GM19328 (cell line): Measurements from ENCODE around the gene DENND1A.
"Not testable (repeated sequence)": the region's sequence is repeated elsewhere in the genome, so short reads cannot be mapped to it uniquely, and the experiment has no call there.

Source experiments
- ATAC-seq: cut with Tn5 transposase; IDR thresholded peaks from one replicate; pipeline ENCODE4 v1.9.1; 2021; ENCODE audit warnings: mild to moderate bottlenecking, moderate library complexity; ENCODE audit not compliant: unreplicated experiment

Gene DENND1A

DNA sequence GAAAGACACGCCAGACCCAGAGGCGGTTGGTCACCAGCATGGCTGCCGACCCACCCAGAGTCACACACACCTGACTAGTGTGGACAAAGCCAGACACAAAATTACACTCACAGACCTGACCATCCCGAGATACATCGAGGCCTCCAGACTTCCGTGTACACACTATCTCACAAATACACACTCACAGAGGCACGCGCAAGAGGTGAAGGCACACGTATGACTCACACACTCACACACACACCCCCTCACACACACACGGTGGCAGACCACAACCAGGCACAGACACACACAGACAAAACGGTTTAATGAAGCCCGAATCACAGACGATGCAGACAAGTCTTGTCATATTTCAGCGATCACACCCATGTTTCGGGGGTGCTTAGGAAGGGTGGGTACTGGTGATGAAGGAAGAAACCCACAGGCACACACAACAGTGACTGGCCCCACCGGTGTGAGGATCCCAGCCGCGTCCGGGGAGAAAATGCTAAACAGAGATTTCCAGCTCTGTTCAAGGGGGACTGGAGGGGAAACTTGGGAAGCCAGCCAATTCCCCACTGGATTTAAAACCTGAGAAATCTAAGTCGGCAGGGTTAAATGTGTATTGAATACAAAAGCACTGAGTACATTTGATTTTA lies 522.6 kb downstream of the DENND1A start:
- ATAC-seq: no peak

DNA sequence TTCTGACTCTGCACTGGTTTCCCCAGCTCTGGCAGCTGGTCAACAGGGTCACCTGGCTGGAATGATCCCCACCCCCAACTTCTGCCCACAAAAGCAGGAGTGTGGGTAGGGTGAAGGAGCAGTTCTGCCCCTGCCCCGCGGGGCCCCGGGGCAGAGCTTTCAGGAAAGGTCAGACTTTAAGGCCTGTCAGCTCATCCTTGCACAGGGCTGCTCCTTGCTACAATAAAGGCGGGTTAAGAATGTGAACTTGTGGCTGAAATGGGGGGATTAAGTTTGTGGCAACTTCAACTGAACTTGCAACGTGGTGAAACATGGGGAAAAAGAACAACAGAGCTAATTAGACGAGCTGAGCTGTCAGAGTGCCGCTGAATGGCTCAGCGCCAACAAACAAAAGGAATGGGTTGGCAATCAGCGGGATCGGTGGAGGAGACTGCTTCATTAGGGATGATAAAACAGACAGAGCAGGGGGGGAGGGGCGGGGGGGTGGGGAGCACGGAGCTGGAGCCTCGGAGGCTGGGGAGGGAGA lies 523.2 kb downstream of the DENND1A start:
- ATAC-seq: no peak

DNA sequence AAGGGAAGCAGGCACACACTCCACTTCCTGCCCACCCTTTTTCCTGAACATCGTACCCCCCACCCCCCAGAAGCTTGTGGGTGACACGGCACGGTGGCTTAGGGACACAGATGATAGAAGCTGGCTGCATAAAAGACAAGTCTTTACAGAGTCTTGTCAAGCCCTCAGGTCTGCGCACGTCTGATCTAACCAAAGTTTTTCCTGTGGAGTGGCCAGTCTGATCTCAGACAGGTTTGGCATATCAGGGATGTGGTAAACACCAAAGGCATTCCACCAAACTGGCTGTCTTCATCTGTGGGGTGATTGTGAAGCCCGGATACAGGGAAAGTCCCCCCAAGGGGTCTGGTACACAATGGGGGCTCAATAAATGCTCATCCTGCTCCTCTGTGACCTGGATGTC lies 523.9 kb downstream of the DENND1A start:
- no peak for ATAC-seq

DNA sequence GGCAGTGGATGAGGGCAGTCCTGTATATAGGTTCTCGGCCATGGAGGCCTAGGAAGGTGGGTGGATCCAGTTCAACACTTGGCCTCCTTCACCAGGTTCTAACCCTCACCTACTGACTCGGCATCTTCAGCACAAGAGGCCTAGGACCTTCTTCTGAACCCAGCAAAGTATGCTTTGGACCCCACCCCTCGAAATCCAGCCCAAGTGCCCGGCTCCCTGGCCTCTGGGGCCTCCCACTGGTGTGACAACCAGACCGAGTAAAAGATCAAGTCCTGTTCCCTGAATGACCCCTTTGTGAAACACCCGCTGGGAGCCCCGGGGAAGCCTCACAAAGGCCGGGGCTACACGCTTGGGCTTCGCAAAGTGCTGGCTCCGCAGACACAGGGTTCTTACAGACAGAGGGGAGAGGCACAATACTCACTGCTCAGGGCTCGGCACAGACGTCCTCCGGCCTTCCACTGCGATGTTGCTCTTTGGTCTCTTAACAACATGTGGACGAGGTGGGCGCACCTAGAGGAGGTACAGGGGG lies 526.9 kb downstream of the DENND1A start:
- ATAC-seq: no peak

DNA sequence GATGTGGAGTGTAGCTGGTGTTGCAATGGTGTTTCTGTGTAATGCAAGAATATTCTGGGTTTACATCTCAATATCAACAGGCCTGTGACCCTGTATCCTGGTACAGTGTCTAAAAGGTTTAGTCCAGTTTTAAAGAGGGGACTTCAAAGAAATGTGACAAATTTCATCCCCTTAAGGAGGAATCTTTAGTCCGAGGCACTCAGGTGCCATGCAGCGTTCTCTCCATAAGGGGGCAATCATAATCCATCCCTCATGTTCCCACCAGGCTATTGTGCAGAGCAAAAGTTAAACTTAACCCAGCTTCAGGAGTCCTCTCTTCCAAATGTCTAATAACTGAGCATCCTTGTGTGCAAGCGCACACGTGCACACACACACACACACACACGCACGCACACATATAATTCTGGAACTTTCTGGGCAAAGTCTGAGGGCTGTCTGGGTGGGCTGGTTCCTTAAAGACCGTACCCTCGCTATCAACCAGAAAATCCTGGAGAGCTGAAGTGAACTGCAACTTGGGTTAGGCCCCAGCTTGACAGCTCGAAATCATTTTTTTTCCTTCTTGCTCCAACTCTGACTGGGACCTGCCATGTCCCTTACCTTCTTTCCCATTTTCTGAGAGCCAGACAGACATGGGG lies 527.9 kb downstream of the DENND1A start:
- no peak for ATAC-seq

DNA sequence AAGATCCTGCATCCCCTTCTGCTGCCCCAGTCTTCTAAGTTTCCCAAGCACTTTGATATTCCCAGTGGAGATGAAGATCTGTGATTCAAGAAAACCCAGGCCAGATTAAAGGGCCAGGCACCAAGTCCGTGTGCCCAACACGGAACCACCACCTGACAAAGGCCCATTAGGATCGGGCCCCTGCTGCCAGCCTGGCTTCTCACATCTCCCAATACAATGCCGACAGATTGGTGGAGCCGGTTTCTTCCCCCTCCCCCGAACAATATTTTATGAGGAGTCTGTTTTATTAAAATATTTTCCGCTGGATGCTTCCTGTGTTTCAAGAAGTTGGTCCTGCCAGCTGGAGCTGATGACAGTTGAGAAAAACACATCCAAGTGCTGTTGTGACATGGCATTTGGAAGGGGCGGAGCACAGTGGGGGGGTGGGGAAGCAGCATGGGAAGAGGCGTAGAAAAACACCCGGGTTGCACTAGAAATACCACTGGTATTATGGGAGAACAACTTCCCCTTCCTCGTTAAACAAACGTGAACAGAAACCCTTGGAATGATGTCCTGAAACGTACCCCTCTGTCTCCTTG lies 528.9 kb downstream of the DENND1A start:
- ATAC-seq: no peak

DNA sequence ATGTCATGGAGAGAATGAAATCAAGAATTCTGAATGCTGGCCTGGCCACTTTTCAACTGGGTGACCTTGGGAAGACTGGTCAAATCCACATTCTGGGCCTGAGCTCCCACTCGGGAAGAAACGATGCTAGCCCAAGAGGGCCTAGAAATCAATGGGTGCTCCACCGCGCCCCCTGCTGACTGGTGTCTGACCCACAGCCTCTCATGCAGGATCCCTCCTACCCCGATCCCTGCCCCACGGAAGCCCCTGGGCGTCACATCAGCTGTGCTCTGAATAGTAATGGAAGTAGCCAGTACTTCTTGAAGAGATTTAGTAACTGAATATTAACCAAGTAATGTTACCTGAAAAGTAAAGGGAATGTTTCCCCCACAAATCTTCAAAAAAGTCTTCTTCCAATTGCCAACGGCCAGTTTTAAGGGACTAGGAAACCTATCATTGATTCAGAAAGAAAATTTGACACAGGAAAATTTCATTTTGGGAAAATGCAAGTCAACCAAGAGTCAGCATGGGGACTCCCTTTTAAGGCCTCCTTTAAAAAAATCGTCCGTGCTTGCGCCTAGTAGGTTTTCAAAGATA lies 530.0 kb downstream of the DENND1A start:
- ATAC-seq: no peak

DNA sequence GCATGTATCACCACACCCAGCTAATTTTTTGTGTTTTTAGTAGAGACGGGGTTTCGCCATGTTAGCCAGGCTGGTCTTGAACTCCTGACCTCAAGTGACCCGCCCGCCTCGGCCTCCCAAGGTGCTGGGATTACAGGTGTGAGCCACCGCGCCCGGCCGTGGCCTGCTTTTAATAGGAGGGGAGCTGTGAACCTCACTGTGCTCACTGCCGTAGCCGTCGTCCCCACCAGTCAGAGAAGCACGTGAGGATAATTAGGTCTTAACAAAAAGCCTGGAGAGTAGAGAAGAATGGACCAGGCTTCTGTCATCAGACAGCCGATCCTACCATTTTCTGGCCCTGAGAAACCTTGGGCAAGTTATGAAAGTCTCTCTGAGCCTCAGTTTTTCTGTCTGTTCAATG lies 531.0 kb downstream of the DENND1A start:
- ATAC-seq: not testable (repeated sequence)

DNA sequence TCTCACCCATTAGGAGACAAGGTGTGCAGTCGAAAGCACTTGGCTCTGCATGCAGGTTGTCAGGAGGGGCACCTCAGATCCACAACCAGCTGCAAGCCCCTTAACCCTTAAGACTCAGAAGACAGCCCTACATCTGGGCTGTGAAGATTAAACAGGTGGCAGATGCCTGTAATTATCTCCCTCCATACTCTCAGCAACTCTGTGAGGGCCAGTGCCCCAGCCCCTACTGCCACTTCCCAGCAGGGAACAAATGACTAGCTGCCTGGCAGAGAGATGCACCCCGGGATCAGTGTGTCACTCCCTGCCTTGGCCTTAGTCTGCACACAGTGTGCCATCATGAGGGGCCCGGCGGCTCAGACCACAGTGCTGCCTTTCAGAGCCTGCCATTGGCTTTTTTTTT lies 532.0 kb downstream of the DENND1A start:
- ATAC-seq: no peak

DNA sequence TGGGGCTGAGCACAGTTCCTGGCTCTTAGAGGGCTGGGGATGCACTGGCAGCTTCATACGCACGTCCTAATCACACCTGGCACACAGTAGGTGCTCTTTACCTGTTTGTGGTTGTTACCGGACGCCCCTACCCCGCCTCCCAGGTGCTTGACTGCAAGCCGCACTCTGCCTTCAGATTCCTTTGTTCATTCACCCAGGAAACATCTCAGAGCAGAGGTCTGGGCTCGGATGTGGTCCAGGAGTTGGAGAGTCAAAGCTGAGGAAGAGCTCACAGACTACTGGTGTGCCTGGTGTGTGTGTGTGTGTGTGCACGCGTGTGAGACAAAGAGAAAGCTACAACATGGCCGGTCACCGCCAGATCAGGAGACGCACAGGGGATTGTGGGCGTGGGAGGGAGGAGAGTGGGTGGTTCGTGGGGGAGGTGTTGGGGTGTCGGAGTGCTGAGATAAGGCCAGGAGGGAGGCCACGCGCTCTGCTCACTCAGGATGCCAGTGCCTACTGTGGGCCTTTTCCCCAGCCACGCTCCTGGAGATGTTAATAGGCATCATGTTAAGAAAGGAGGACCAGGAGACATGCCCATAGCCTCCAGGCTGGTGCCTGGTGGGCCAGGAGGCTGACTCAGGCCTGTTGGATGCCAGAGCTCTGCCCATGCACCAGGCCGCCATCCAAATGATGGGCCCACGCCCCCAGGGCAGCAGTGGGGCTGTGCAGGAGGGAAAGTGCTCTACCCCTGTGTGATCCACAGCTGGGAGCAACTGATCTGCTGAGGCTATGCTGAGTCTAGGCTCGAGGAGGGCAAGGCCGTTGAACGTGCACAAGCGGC lies 534.0 kb downstream of the DENND1A start:
- ATAC-seq: no peak

DNA sequence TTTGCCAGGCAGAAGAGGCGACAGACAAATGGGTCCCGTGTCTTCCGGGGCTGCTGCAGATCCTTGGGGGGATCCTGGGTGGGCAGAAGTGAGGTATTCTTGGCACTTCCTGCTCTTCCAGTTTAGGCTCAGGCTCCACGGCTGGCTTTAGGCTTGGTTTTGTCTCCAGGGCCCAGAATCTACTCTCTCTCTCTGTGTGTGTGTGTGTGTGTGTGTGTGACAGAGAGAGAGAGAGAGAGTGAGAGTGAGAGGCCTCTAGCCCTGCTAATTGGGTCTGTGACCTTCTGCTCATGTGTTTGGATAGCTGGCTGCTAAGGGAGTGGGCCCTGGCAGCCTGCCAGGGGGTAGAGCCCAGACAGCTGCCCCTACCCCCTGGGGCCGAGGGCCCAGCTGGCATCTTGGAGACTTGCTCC lies 534.6 kb downstream of the DENND1A start:
- ATAC-seq: no peak

DNA sequence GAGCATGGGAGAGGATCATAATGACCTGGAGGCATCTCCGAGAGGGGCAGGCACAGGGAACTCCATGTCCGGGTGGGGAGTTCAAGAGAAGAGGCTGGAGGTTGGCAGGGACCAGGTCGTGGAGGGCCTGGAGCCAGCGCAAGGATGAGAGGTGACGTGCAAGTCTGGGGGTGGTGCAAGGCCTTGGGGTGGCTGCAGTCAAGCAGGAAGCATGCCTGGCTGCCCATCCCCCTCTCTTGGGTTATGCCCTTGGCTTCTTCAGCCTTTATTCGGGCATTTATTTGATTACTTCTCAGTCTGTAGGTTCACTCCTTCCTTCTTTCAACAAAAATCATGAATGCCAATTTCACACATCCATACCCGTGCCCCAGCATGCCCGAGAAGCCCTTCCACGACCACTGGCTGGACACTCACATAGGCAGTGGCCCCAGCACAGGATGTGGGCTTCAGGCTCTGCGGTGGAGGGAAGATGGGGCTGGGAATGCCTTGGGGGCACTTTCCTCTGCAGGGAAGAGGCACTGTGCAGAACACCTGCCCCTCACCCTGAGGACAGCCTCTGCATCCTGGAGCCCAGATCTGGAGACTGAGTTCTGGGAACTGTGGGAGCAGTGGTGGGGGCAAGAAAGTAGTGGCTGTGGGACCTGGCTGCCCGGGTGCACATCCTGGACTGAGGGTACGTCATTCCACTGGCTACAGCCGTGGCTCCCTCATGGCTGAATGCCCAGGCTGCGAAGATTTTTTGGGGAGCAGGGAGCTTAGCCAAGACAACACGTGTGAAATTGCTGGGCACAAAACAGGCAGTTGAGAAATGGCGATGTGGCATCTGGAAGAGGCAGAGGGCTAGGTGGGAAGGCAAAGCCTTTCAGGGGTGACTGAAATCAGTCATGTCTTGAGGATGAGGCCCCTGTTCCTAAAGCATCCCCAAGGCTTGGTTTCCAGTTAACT lies 535.4 kb downstream of the DENND1A start:
- no peak for ATAC-seq

DNA sequence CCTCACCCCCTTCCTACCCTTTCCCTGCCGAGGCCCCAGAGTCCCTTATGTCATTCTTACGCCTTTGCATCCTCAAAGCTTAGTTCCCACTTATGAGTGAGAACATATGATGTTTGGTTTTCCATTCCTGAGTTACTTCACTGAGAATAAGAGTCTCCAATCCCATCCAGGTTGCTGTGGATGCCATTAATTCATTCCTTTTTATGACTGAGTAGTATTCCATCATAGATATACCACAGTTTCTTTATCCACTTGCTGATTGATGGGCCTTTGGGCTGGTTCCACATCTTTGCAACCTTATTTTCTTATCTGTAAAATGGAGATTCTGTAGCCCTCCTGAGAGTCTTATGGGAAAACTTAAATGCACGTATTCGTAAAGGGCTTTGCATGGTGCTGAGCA lies 537.1 kb downstream of the DENND1A start:
- no peak for ATAC-seq

DNA sequence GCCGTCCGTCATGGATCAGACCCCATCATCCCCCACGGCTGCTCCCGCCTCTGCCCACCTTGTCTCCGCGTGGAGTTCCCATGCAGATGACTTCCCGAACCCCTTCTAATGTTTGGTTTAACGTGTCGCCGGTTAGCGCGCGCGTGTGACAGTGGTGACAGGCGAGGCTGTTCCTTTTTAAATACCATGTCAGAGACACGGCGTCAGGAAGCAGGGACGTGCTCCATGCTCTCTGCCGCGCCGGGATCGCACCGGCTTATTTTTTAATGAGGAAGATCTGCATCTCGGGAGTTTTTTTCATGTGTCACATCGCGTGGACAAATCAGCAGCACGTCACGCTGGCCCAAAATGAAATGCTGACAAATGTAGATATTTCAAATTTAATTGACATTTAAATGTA lies 538.0 kb downstream of the DENND1A start:
- no peak for ATAC-seq

DNA sequence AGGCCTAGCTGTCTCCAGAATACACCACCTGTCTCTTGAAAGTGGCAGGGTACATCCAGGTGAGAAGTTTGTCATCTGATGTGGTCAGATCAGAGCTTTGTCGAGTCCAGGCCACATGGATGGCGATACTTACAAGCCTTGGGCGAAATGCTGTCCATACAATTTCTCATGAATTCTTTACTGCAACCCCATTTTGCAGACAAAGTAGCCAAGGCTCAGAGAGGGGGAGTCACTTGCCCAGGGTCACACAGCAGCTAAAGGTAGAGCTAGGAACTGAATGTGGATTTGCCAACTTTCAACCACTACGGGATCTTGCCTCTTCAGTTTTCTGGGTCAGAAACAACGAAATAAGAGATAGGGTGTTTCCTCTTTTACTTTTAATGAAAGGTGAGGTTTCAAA lies 538.7 kb downstream of the DENND1A start:
- ATAC-seq: no peak

DNA sequence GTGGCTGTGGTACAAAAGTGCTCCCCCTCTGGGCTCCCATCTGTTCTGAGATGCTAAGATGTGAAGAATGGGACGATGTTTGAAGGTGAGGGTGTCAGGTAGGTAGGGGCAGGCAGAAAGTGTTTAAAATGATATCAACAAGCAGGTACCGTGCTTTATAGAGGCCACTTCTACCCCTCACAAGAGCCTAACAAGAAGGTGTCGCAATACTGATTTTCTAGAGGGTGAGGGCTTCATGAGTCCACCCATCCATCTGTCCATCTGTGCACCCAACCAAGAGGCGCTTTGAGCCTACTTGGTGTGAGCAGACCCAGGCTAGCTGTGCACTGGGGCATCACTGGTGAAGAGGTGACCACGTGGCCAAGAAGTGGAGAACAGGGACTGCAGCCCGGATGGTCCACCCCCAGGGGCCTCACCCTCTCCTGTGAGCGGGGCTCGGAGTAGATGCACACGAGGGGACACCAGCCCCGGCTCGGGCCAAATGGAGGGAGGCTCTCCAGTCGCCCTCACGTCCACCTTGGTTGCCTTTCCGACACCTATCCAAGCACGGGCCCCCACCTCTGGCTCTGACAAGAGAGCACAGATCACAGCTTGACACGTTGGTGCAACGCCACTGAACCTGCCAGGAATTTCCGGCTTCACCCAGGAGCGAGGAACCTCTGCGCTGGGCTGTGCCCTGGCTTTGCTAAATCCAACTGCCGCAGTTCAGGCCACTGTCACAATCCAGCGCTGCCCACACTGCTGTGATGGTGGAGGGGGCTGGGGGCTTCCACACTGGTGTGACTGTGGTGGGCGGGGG lies 539.4 kb downstream of the DENND1A start:
- ATAC-seq: no peak

DNA sequence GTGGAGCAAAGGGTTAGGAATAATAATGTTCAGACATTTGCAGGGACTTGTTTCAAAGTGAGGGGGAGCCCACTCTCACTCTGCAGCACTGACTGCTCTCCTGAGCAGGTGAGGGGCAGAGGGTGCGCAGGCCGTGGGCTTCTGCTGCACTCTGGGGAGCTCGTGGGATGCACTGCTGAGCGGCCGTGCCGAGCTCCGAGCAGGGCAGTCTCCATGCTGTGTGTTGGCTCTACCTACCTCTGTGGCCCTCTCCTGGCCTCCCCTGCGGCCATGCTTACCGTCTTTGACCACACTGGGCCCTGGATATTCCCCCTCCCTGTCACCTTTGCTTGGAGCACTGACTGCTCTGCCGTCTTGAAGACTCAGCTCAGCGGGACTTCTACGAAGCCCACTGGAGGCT lies 540.2 kb downstream of the DENND1A start:
- no peak for ATAC-seq

DNA sequence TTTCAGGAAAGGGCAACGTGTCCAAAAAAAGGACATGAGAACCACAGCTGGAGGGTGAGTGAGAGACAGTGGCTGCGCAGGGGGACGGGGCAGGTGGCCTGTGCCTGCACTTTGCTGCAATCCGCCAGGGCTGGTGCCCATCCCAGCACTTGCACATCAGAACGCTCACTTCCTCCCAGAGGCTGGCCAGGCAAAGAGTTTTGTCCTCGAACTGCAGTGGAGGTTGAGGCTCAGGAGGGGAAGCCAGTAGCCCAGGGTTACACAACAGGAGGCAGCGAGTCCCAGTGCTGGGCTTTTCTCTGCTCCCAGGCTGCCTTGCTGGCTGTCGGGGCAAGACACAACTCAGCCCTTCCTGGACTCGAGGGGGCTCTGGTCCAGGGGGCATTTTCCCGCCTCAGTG lies 540.9 kb downstream of the DENND1A start:
- ATAC-seq: no peak

DNA sequence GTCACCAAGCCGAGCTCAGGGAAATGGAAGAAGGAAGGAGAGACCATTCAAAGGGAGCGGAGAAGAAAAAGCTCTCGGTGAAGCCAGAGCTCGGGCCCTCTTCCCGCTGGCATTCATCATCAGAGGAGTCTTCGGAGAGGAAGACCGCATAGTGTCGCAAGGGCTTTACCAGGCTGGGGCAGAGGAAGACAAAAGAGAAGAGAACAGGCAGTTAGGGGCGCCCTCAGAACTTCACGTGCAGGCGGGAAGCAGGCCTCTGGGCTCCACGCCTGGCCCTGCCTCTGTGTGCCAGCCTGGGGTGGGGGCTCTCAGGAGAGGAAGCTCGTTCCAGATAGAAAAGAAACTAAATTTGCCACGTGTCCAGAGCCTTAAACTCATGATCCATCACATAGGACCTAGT lies 542.2 kb downstream of the DENND1A start:
- ATAC-seq: no peak
